Activated CD4-positive, alpha-beta T cell treated with anti-CD3 and anti-CD28 coated beads, Interleukin-2, amount 50 U/mL, for 24 hours (primary cell): Measurements from ENCODE around the gene KLHL30.

Source experiments
- DNase-seq, 2 donors: peaks; one replicate each; pipeline ENCODE4 v3.0.0-alpha.2; 2020; ENCODE audit warnings: low read depth in 1 of 2, low spot score in 1 of 2

Gene KLHL30

GRCh38 chr2:238138331-238139195, at the start of gene KLHL30:
Gene KLHL30 (plus strand): TSS chr2:238138668. CDS start chr2:238140755, 2,087 bp downstream.
- no peak for DNase-seq

GRCh38 chr2:238090887-238091286, 47.6 kb upstream of the KLHL30 start:
- no peak for DNase-seq

- DNase-seq: no peak
Observed at GRCh38 chr2:238091436-238092060, 46.9 kb upstream of the KLHL30 start.

GRCh38 chr2:238092486-238093035, 45.9 kb upstream of the KLHL30 start:
- DNase-seq: no peak

- DNase-seq: no peak
Observed at GRCh38 chr2:238093181-238094140, 45.0 kb upstream of the KLHL30 start.

GRCh38 chr2:238094438-238095022, 43.9 kb upstream of the KLHL30 start:
- DNase-seq: no peak

GRCh38 chr2:238095143-238095542, 43.3 kb upstream of the KLHL30 start:
- DNase-seq: no peak

GRCh38 chr2:238096311-238097011, 42.0 kb upstream of the KLHL30 start:
- no peak for DNase-seq

- DNase-seq: no peak
Observed at GRCh38 chr2:238097201-238097987, 41.1 kb upstream of the KLHL30 start.

- DNase-seq: no peak
Observed at GRCh38 chr2:238097988-238098871, 40.2 kb upstream of the KLHL30 start.

- no peak for DNase-seq
Observed at GRCh38 chr2:238098901-238099713, 39.4 kb upstream of the KLHL30 start.

- DNase-seq: no peak
Observed at GRCh38 chr2:238099714-238100048, 38.8 kb upstream of the KLHL30 start.

GRCh38 chr2:238100049-238100820, 38.2 kb upstream of the KLHL30 start, which contains the start of gene ESPNL:
Gene ESPNL (plus strand): TSS chr2:238100340. CDS start chr2:238100420, 80 bp downstream.
- DNase-seq: no peak

- no peak for DNase-seq
Observed at GRCh38 chr2:238100821-238101771, 37.4 kb upstream of the KLHL30 start.
